ENCODE results near the gene PSMG3. TPM values are rescaled to one million over a fixed set of nuclear protein-coding genes. Genes with fewer than 3 reads are reported as not detected.

The PSMG3 gene
- polyA plus RNA-seq, 2 of the 4 experiments (the other 2 are of a cell fraction): 75.9 to 89.3 TPM

DNA sequence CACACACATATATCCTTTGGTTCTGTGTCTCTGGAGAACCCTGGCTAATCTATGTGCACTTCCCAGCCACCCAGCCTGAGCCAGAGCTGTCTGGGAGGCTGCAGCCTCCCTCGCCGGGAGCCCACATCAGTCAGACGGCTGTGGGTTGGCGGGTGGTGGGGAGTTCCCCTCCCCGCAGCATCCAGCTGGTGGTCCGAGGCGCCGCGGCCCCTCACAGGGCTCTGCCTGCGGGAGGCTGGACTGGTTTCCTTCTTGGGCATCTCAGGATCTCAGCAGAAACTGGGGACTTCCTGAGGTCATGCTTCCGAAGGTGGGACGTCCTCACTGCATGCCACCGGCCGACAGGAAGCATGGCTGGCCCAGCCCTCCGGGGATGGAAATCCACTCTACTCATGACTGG, 22.0 kb upstream of the PSMG3 start:
- DNase-seq (ENCODE audit: low read depth in 1 of 2, low spot score in 1 of 2) (no peak), ATAC-seq (0 out of 6 replicates have a peak, but pooled peaks of 1 of the 2 experiments have one; percentile 12), FAIRE-seq (no peak)
- ChIA-PET CTCF (interaction anchor here (1.0 to 5.7 kb wide), 6 partner anchors 11 to 36 kb away, joined by 3 to 23 read pairs (median 4); no protein-coding TSS in a partner anchor), POLR2A (no interaction called here)
- H3K9me3 ChIP-seq: peaks cover 14% of the 10 kb centered on the region
- WGBS (ENCODE audit: missing lambda C conversion rate): 31% methylated on average over 4 of the region's 15 CpGs
- TF ChIP-seq FOXS1 (CRISPR knock-in tag; IDR thresholded peaks at IDR 0.05) (no peak), SREBF2 (IDR thresholded peaks at IDR 0.05) (no peak), CHD2 (IDR thresholded peaks at IDR 0.05; ENCODE audit: low read length, partially characterized antibody) (no peak), MYC (IDR thresholded peaks at IDR 0.05; ENCODE audit: borderline replicate concordance, low read length) (no peak), CHD4 (IDR thresholded peaks at IDR 0.05; ENCODE audit: borderline replicate concordance) (no peak), KDM5A (IDR thresholded peaks at IDR 0.05) (no peak), TFCP2L1 (CRISPR knock-in tag; IDR thresholded peaks at IDR 0.05) (no peak), RARB (CRISPR knock-in tag; IDR thresholded peaks at IDR 0.05) (no peak), KDM1A (IDR thresholded peaks at IDR 0.05; ENCODE audit: low read depth) (no peak), ZC3H11A (IDR thresholded peaks at IDR 0.05) (no peak), ZFP36 (IDR thresholded peaks at IDR 0.05; ENCODE audit: borderline replicate concordance, partially characterized antibody) (no peak), HEYL (CRISPR knock-in tag; IDR thresholded peaks at IDR 0.05) (no peak), NPAS2 (CRISPR knock-in tag; IDR thresholded peaks at IDR 0.05; ENCODE audit: borderline replicate concordance) (no peak), GATA3 (IDR thresholded peaks at IDR 0.05; ENCODE audit: borderline replicate concordance) (no peak), NR3C1 (IDR thresholded peaks at IDR 0.05) (no peak)
- TF ChIP-seq, protein P1, sequence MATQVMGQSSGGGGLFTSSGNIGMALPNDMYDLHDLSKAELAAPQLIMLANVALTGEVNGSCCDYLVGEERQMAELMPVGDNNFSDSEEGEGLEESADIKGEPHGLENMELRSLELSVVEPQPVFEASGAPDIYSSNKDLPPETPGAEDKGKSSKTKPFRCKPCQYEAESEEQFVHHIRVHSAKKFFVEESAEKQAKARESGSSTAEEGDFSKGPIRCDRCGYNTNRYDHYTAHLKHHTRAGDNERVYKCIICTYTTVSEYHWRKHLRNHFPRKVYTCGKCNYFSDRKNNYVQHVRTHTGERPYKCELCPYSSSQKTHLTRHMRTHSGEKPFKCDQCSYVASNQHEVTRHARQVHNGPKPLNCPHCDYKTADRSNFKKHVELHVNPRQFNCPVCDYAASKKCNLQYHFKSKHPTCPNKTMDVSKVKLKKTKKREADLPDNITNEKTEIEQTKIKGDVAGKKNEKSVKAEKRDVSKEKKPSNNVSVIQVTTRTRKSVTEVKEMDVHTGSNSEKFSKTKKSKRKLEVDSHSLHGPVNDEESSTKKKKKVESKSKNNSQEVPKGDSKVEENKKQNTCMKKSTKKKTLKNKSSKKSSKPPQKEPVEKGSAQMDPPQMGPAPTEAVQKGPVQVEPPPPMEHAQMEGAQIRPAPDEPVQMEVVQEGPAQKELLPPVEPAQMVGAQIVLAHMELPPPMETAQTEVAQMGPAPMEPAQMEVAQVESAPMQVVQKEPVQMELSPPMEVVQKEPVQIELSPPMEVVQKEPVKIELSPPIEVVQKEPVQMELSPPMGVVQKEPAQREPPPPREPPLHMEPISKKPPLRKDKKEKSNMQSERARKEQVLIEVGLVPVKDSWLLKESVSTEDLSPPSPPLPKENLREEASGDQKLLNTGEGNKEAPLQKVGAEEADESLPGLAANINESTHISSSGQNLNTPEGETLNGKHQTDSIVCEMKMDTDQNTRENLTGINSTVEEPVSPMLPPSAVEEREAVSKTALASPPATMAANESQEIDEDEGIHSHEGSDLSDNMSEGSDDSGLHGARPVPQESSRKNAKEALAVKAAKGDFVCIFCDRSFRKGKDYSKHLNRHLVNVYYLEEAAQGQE (IDR thresholded peaks at IDR 0.05): no peak
- TF ChIP-seq, protein P2, sequence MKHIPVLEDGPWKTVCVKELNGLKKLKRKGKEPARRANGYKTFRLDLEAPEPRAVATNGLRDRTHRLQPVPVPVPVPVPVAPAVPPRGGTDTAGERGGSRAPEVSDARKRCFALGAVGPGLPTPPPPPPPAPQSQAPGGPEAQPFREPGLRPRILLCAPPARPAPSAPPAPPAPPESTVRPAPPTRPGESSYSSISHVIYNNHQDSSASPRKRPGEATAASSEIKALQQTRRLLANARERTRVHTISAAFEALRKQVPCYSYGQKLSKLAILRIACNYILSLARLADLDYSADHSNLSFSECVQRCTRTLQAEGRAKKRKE (CRISPR knock-in tag; IDR thresholded peaks at IDR 0.05; ENCODE audit: low read depth): no peak
- TF ChIP-seq, protein P3, sequence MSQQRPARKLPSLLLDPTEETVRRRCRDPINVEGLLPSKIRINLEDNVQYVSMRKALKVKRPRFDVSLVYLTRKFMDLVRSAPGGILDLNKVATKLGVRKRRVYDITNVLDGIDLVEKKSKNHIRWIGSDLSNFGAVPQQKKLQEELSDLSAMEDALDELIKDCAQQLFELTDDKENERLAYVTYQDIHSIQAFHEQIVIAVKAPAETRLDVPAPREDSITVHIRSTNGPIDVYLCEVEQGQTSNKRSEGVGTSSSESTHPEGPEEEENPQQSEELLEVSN (IDR thresholded peaks at IDR 0.05; ENCODE audit: borderline replicate concordance, low read depth): no peak
- H3K27ac ChIP-seq: no peak overlapping the region
- H3K4me1 ChIP-seq: no peaks in the 10 kb centered on the region
- no peak overlapping the region for H3K4me2 ChIP-seq
- H3K4me3 ChIP-seq: no peak overlapping the region

DNA sequence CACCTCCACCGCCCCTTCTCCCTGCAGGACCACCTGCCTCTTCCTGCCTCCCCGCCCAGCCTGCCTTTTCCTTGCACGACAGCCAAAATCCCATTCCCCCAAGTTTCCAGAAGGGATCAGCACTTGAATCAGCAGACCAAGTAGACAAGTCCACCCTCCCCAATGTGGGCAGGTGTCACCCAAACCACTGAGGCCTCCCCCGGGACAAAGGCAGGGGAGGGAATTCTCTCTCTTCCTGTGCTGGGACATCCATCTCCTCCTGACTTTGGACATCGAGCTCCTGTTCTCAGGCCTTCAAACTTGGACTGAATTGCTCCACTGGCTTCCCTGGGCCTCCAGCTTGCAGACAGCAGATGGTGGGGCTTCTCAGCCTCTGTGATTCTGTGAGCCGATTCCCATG, 21.6 kb upstream of the PSMG3 start:
- H3K4me1 ChIP-seq: no peaks in the 10 kb centered on the region
- ChIA-PET POLR2A (no interaction called here), CTCF (interaction anchor here (0.6 to 5.7 kb wide), 7 partner anchors 10 to 792 kb away, joined by 3 to 23 read pairs (median 3); no protein-coding TSS in a partner anchor)
- ATAC-seq (0 out of 6 replicates have a peak, but pooled peaks of 1 of the 2 experiments have one; percentile 8), FAIRE-seq (no peak), DNase-seq (ENCODE audit: low read depth in 1 of 2, low spot score in 1 of 2) (no peak)
- H3K4me3 ChIP-seq: no peak overlapping the region
- H3K9me3 ChIP-seq: peaks cover 14% of the 10 kb centered on the region
- TF ChIP-seq GATA3 (IDR thresholded peaks at IDR 0.05; ENCODE audit: borderline replicate concordance) (no peak), HOXA7 (CRISPR knock-in tag; IDR thresholded peaks at IDR 0.05) (no peak)
- TF ChIP-seq, protein P4, sequence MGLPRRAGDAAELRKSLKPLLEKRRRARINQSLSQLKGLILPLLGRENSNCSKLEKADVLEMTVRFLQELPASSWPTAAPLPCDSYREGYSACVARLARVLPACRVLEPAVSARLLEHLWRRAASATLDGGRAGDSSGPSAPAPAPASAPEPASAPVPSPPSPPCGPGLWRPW (IDR thresholded peaks at IDR 0.05): no peak
- TF ChIP-seq, protein P5, sequence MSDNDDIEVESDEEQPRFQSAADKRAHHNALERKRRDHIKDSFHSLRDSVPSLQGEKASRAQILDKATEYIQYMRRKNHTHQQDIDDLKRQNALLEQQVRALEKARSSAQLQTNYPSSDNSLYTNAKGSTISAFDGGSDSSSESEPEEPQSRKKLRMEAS (IDR thresholded peaks at IDR 0.05): no peak
- WGBS (ENCODE audit: missing lambda C conversion rate): 74% methylated on average over 6 of the region's 6 CpGs
- H3K27ac ChIP-seq: no peak overlapping the region
- H3K4me2 ChIP-seq: no peak overlapping the region
